Endothelial cell of umbilical vein (primary cell): ENCODE results near the gene RAB1B. TPM values are rescaled to one million over a fixed set of nuclear protein-coding genes. Genes with fewer than 3 reads are reported as not detected.
A peak's percentile ranks its signal among the peaks of the same experiment; 100 is the strongest.
"Not testable (repeated sequence)": the region's sequence is repeated elsewhere in the genome, so short reads cannot be mapped to it uniquely, and the experiment has no call there.

ENCODE experiments used
- BruUV-seq: library from RNA; stranded (reverse); fragments of 400-500 nt; replicated peaks from 2 replicates; lab custom pipeline; 2021; lab: Mats Ljungman, UMichigan
- CTCF ChIA-PET: fragments of 300-600, 350-600 bp; sonication (Branson Sonifier 250); formaldehyde crosslinking; loops from one replicate; lab custom pipeline; 2021; ENCODE audit warnings: antibody characterized with exemption, inconsistent platforms; lab: Charles Lee
- POLR2A ChIA-PET: fragments of 300-600, 350-600 bp; sonication (Branson Sonifier 250); formaldehyde crosslinking; loops from one replicate; lab custom pipeline; 2021; ENCODE audit warnings: antibody characterized with exemption, inconsistent platforms; lab: Charles Lee
- DNase-seq: peaks from one replicate; pipeline ENCODE4 v3.0.0-alpha.2; 2011; ENCODE audit warnings: low read depth, low spot score
- FAIRE-seq: peaks from 2 replicates; lab custom pipeline; 2011; peaks lifted over from hg19 to GRCh38; lab: Jason Lieb, UNC
- H2AFZ ChIP-seq: 2 replicates; pipeline ENCODE4 v1.6.0; 2012; ENCODE audit warnings: low read depth, low read length, control low read depth, inconsistent platforms
- H3K27ac ChIP-seq: 2 replicates; pipeline ENCODE4 v1.5.1; 2011; ENCODE audit warnings: low read depth, mild to moderate bottlenecking, control low read depth, low read length, moderate library complexity; ENCODE audit not compliant: insufficient read depth
- H3K27me3 ChIP-seq, 2 experiments: 2 replicates each; pipeline versions ENCODE4 v1.6.0 to v1.6.1; 2011; ENCODE audit warnings: low read length in 2 of 2, mixed read lengths in 1 of 2; ENCODE audit not compliant: control insufficient read depth in 2 of 2, insufficient read depth in 2 of 2
- H3K36me3 ChIP-seq, 2 experiments: 2 replicates in 1 of 2; 3 replicates in 1 of 2; pipeline ENCODE4 v1.5.1; 2011; ENCODE audit warnings: low read length in 2 of 2, mild to moderate bottlenecking in 1 of 2, moderate library complexity in 1 of 2; ENCODE audit not compliant: control insufficient read depth in 2 of 2, insufficient read depth in 2 of 2; ENCODE audit errors: extremely low read depth in 1 of 2
- H3K4me1 ChIP-seq: 3 replicates; pipeline ENCODE4 v1.5.1; 2011; ENCODE audit warnings: mild to moderate bottlenecking, low read length; ENCODE audit not compliant: control insufficient read depth, insufficient read depth; ENCODE audit errors: extremely low read depth
- H3K4me2 ChIP-seq: 2 replicates; pipeline ENCODE4 v1.6.1; 2011; ENCODE audit warnings: low read length, control low read depth, mixed read lengths; ENCODE audit not compliant: insufficient read depth
- H3K4me3 ChIP-seq, 3 experiments: fragments of 200-600 bp in 1 of 3; sonication (generic), shearing (Covaris generic) in 1 of 3; replicated peaks in 1 of 3; 2 replicates each; pipeline ENCODE4 v1.5.1; 2011 to 2016; ENCODE audit warnings: control low read depth in 3 of 3, low read length in 3 of 3, mild to moderate bottlenecking in 2 of 3, inconsistent platforms in 1 of 3, low read depth in 1 of 3, moderate library complexity in 1 of 3; ENCODE audit not compliant: insufficient read depth in 1 of 3
- H3K79me2 ChIP-seq: 2 replicates; pipeline ENCODE4 v1.6.0; 2012; ENCODE audit warnings: low read length, inconsistent platforms; ENCODE audit not compliant: control insufficient read depth, insufficient read depth
- H3K9ac ChIP-seq: replicated peaks from 2 replicates; pipeline ENCODE3; 2011; ENCODE audit warnings: low read length, control low read depth; ENCODE audit not compliant: insufficient read depth; ENCODE audit errors: extremely low read depth
- H3K9me1 ChIP-seq: replicated peaks from 3 replicates; pipeline ENCODE4 v1.6.0; 2011; ENCODE audit warnings: mild to moderate bottlenecking, low read length; ENCODE audit not compliant: control insufficient read depth, insufficient read depth; ENCODE audit errors: extremely low read depth
- H3K9me3 ChIP-seq: replicated peaks from 2 replicates; pipeline ENCODE4 v1.5.1; 2012; ENCODE audit warnings: low read length, inconsistent platforms; ENCODE audit not compliant: control insufficient read depth, insufficient read depth
- H4K20me1 ChIP-seq: replicated peaks from 2 replicates; pipeline ENCODE3; 2011; ENCODE audit warnings: mild to moderate bottlenecking, low read length; ENCODE audit not compliant: control insufficient read depth, insufficient read depth; ENCODE audit errors: extremely low read depth
- CTCF ChIP-seq, 2 donors: IDR thresholded peaks; 1 replicate in 1 of 2; 2 replicates in 1 of 2; pipeline ENCODE4 v1.5.1; 2011; ENCODE audit warnings: low read length in 2 of 2, mild to moderate bottlenecking in 2 of 2, moderate library complexity in 2 of 2, control low read depth in 1 of 2, inconsistent platforms in 1 of 2, low read depth in 1 of 2; ENCODE audit not compliant: insufficient read depth in 1 of 2; ENCODE audit errors: extremely low read depth in 1 of 2
- EZH2 ChIP-seq: IDR thresholded peaks from 2 replicates; pipeline ENCODE4 v1.6.1; 2012; ENCODE audit warnings: borderline replicate concordance, low read depth, mild to moderate bottlenecking, moderate library complexity, low read length, inconsistent platforms; ENCODE audit not compliant: severe bottlenecking
- FOS ChIP-seq: IDR thresholded peaks from 2 replicates; pipeline ENCODE4 v1.6.1; 2011; ENCODE audit warnings: mild to moderate bottlenecking, low read length, moderate library complexity, borderline replicate concordance; ENCODE audit not compliant: insufficient read depth
- GATA2 ChIP-seq: IDR thresholded peaks from 2 replicates; pipeline ENCODE4 v1.7.0; 2011; ENCODE audit warnings: low read depth, mild to moderate bottlenecking, moderate library complexity, mixed read lengths, low read length; ENCODE audit not compliant: insufficient read length, insufficient read depth
- JUN ChIP-seq: IDR thresholded peaks from 2 replicates; pipeline ENCODE4 v1.6.1; 2011; ENCODE audit warnings: borderline replicate concordance, low read depth; ENCODE audit not compliant: insufficient read length, insufficient read depth
- MAX ChIP-seq: IDR thresholded peaks from 2 replicates; pipeline ENCODE4 v1.6.1; 2011; ENCODE audit not compliant: insufficient read depth, insufficient read length
- MYC ChIP-seq: IDR thresholded peaks from one replicate; pipeline ENCODE4 v1.6.1; 2011; ENCODE audit warnings: mild to moderate bottlenecking, low read depth, low read length
- POLR2A ChIP-seq: IDR thresholded peaks from 2 replicates; pipeline ENCODE4 v1.6.1; 2012; ENCODE audit warnings: low read depth, mild to moderate bottlenecking, control low read depth, low read length
- POLR2AphosphoS5 ChIP-seq: IDR thresholded peaks from 2 replicates; pipeline ENCODE4 v1.6.1; 2012; ENCODE audit warnings: low read depth, mild to moderate bottlenecking, control low read depth, low read length, moderate library complexity; ENCODE audit not compliant: insufficient read depth
- dilution Hi-C: fragments of 300-500 bp; cut with MboI; formaldehyde crosslinking; loops from one replicate; pipeline ENCODE4 v1.15.0; 2019; ENCODE audit warnings: low sequenced_read_pairs; ENCODE audit not compliant: extremely low pct_ligation_motif_present
- intact Hi-C: fragments of 100-400 bp; cut with micrococcal nuclease; formaldehyde crosslinking; loops from one replicate; pipeline ENCODE4 v1.10.0; 2022
- polyA plus RNA-seq, 4 experiments: library from polyadenylated mRNA; depleted of rRNA in 3 of 4; stranded (reverse) in 3 of 4; unstranded in 1 of 4; fragments of >200 nt; gene quantifications; 2 replicates each; pipeline versions ENCODE4 v1.2.1 to v1.2.3, GENCODE V29; 2011 to 2012; ENCODE audit warnings: missing spikeins in 1 of 4
- total RNA-seq: library from RNA; stranded (reverse); gene quantifications from 2 replicates; pipeline ENCODE4 v1.2.3, GENCODE V29; 2021

Gene RAB1B
- total and polyA plus RNA-seq, 2 donors (not counting 3 experiments of a cell fraction or from before 2014, with no cell fraction given) = 171 to 383 TPM

GRCh38 chr11:66275984-66276612 is 7.7 kb downstream of the RAB1B start:
- Histone ChIP-seq H3K27ac (no peak overlapping the region), H3K27me3 (peaks cover 0 to 4% of the 10 kb centered on the region in 2 experiments), H3K4me3 (no peak overlapping the region), H3K9me1 (no peaks in the 10 kb centered on the region), H3K36me3 (peaks cover 14 to 40% of the 10 kb centered on the region in 2 experiments), H3K9ac (no peak overlapping the region), H3K4me2 (no peak overlapping the region), H3K9me3 (no peaks in the 10 kb centered on the region), H3K79me2 (peaks cover 4% of the 10 kb centered on the region), H2AFZ (no peak overlapping the region), H4K20me1 (no peaks in the 10 kb centered on the region), H3K4me1 (no peaks in the 10 kb centered on the region)
- ChIA-PET POLR2A (no interaction called here), CTCF (no interaction called here)
- no peak for FAIRE-seq
- no peak for DNase-seq
- dilution Hi-C loops (no loop called here), intact Hi-C loops (no loop called here)
- TF ChIP-seq FOS (no peak), CTCF (IDR thresholded peaks at IDR 0.05; ENCODE audit: extremely low read depth in 1 of 2, insufficient read depth in 1 of 2, low read depth in 1 of 2, low read length in 2 of 2) (no peak), EZH2 (no peak), MAX (no peak), POLR2AphosphoS5 (no peak), JUN (no peak), POLR2A (no peak), MYC (no peak), GATA2 (no peak)
- no TSS peak for BruUV-seq

GRCh38 chr11:66276619-66277018 is 8.2 kb downstream of the RAB1B start:
- H3K27me3 ChIP-seq, POLR2A ChIA-PET, H4K20me1 ChIP-seq, intact Hi-C loops, H3K27ac ChIP-seq, H3K79me2 ChIP-seq, H3K9me3 ChIP-seq, H3K9me1 ChIP-seq, BruUV-seq, DNase-seq, CTCF ChIA-PET, H3K4me2 ChIP-seq, H3K9ac ChIP-seq, FAIRE-seq, H2AFZ ChIP-seq, H3K4me3 ChIP-seq, H3K4me1 ChIP-seq, dilution Hi-C loops: not testable (repeated sequence)
- peaks cover 14 to 38% of the 10 kb centered on the region in 2 experiments for H3K36me3 ChIP-seq

- intact Hi-C loops, DNase-seq, dilution Hi-C loops, H3K9me3 ChIP-seq, H3K9me1 ChIP-seq, CTCF ChIA-PET, H3K79me2 ChIP-seq, POLR2A ChIA-PET, H3K4me1 ChIP-seq, H4K20me1 ChIP-seq, H2AFZ ChIP-seq, H3K4me3 ChIP-seq, H3K9ac ChIP-seq, H3K4me2 ChIP-seq, H3K27me3 ChIP-seq, H3K27ac ChIP-seq: not testable (repeated sequence)
- BruUV-seq = TSS peak; percentile 66
- FAIRE-seq = peak; percentile 33
- H3K36me3 ChIP-seq = peaks cover 13 to 35% of the 10 kb centered on the region in 2 experiments
These were observed 8.6 kb downstream of the RAB1B start for GRCh38 chr11:66277064-66277463.
